Spleen (tissue), 7 donors: ENCODE results near the gene TMEM91.

Experiments used
- POLR2AphosphoS5 ChIP-seq, 3 donors: sonication (generic); formaldehyde crosslinking; IDR thresholded peaks; one replicate each; pipeline ENCODE4 v1.5.1; 2017; ENCODE audit warnings: antibody characterized with exemption in 3 of 3
- TF ChIP-seq, protein P1 (sequence below), 11 experiments: fragments of 200-600 bp in 7 of 11; fragments of 450-650 bp in 4 of 11; sonication (generic) in 4 of 11; IDR thresholded peaks in 8 of 11; conservative IDR thresholded peaks in 3 of 11; 1 replicate in 7 of 11; 2 replicates in 4 of 11; pipeline versions ENCODE4 v1.4.0 to v1.8.0; 2016 to 2021; ENCODE audit warnings: antibody characterized with exemption in 11 of 11, inconsistent platforms in 4 of 11, mild to moderate bottlenecking in 1 of 11
- donor health status: DM: no; HTN: no; CAD: no; lungs with moderate emphysema.
- donor health status: DM: no; HTN: no; CAD: no.
- donor health status: DM: no; HTN: no; CAD: no.

DNA sequence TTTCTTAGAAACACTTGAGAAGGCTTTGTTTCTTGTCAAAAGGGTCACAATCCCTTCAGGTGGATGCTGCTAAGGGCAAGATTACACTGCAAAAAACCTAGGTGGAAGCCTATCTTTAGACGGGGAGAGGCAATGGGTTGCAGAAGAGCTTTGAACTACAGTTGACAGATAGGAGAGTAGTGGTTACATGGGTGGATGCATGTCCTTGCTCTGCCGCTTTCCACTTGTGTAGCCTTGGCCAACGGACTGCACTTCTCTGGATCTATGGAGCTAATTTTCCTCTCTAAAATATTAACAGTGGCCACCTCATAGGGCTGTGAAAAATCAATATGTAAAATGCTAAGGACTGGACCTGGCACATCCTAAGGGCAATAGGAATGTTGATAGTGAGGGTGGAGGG lies 22.3 kb downstream of the TMEM91 start:
- TF ChIP-seq, protein P1, sequence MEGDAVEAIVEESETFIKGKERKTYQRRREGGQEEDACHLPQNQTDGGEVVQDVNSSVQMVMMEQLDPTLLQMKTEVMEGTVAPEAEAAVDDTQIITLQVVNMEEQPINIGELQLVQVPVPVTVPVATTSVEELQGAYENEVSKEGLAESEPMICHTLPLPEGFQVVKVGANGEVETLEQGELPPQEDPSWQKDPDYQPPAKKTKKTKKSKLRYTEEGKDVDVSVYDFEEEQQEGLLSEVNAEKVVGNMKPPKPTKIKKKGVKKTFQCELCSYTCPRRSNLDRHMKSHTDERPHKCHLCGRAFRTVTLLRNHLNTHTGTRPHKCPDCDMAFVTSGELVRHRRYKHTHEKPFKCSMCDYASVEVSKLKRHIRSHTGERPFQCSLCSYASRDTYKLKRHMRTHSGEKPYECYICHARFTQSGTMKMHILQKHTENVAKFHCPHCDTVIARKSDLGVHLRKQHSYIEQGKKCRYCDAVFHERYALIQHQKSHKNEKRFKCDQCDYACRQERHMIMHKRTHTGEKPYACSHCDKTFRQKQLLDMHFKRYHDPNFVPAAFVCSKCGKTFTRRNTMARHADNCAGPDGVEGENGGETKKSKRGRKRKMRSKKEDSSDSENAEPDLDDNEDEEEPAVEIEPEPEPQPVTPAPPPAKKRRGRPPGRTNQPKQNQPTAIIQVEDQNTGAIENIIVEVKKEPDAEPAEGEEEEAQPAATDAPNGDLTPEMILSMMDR (IDR thresholded peaks at IDR 0.05 in 8 of 11, conservative IDR thresholded peaks at IDR 0.05 in 3 of 11) = no peak
- no peak for TF ChIP-seq POLR2AphosphoS5 (IDR thresholded peaks at IDR 0.05)
